Measurements from ENCODE around the gene TMOD2. TPM values are rescaled to one million over a fixed set of nuclear protein-coding genes. Genes with fewer than 3 reads are reported as not detected.
A peak's percentile ranks its signal among the peaks of the same experiment; 100 is the strongest.

TMOD2 gene
- total RNA-seq: 8.3 TPM
- long read RNA-seq, full-length matches to known transcripts: 2 of 9 reads
- long read RNA-seq, partial matches to known transcripts: 0 of 9 reads
- long read RNA-seq, other reads (novel, unspliced or antisense): 7 of 9 reads

DNA sequence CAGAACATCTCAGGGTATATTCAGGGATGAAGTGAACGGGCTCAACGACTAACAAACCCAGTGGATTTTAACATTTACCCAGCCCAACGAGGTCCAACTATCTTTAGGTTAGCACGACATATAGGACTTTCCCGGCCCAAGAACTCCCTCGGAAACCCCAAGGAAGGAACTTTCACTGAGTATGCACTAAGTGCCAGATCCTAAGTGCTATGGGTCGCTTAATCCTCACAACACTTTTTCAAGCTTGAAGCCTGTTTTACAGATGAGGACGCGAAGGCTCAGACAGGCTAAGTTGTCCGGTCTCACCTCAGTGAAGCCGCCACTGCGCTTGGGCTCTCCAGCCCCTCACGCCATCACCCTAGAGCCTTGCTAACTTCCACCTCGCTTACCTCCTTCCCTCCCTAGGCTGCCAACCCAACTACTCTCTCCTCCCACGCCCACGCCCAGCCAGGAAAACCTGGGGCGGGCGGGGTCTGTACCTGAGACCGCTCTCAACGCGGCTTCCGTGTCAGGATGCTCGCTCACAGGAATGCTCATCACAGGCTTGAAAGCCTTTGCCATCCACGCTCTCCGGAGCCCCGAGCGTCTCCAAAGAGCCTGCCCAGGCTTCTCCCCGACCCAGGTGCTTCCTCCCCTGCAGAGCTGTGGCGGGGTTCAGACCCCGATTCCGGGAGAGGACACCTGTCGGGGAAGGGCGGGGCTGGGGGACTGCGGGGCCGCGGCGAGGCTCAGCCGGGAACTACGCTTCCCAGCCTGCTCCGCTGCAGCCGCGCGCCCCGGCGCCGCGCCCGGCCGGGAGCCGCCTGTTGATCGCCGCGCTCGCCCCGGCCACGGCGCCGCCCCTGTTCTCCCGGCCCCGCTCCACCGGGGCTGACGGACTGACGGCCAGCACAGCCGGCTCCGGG, at the start of gene TMOD2:
Gene TMOD2, plus strand, starts transcription at position 806 of the 905 bp plus-strand sequence. CDS start 14,845 bp downstream, outside the sequence.
- DNase-seq (ENCODE audit: low spot score): peak; percentile 77
- intact Hi-C loops (cut with DNase I): no loop called here

DNA sequence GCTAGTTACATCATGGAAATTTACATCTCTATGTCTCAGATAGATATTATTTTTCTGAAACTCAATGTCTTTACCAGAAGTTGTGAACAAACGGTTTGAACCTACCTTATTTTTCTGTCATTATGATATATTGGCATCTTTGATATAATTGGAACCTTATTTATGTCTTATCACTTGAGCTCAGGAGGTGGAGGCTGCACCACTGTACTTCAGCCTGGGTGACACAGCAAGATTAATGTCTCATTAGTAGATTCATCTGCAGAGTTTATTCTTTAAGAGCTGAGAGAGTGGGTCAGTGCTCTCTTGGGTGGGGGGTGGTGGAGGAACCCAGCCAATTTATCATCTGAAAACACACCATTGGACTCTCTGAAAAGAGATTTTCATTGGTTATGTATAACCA, 48.7 kb upstream of the TMOD2 start:
- DNase-seq (ENCODE audit: low spot score): no peak
- intact Hi-C loops (cut with DNase I): no loop called here

DNA sequence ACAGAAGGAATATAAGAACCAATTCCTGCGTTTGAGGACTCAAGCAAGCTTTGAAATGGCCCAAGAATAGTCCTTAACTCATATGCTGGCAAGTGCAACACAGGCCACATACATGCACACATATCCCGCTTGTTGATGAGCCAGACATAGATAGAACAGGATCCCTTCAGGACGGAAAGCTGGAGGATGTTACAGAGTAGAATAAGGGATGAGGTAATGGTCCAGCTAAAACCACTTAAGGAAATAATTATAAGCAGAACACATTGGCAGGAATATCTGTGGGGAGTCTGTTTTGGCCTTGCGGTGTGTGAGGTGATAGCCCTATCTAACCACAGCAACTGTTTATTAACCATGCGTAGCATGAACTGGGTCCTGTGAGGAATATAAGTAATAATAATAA, 45.1 kb upstream of the TMOD2 start:
- DNase-seq (ENCODE audit: low spot score): no peak
- intact Hi-C loops (cut with DNase I): no loop called here

DNA sequence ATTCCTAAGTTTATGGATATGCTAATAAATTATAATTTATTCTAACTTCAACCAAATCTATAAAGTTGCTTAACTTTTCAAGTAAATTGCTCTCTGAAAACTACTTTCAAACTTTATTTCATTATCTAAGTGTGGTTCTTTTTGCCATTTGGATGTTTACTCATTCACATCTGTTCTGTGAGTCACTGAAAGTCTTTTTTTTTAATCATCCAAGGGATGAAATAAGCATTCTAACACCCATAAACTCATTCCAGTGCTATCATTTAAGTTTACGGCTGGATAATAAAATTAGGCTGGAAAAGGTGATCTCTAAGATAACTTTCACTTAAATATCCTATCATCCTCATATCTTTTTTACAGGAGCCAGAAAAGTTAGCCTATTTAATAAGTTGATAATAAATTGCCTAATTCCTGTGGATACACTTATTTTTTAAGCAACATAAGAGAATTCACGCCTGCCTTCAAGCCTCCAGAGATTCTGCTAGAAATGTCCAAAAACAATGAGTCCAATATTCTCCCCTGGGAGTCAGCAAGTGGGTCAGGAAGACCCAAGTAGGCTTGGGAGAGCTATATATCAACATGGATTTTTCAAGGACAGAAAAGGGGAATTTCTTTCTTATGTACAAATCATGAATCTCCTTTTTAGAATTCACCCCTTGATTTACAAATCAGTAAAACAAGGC, 44.3 kb upstream of the TMOD2 start:
- DNase-seq (ENCODE audit: low spot score): no peak
- intact Hi-C loops (cut with DNase I): no loop called here

DNA sequence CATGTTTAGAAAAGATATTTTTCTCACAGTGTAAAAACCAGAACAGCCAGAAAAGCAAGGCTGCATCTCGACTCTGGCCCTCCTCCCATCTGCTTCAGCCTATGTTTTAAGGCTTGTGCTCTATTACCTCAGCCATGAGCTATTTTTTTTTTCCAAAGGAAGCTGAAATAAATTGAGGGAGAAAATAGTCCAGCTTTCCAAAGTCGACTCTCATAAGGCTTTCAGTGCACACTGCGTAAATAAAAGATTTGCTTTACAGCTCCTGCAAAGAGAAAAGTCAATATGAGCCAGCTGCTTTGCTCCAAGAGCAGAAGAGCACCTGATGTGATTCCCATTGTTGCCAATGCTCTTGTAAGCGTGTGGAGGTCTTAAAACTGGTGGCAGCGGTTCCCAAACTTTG, 43.4 kb upstream of the TMOD2 start:
- DNase-seq (ENCODE audit: low spot score): no peak
- intact Hi-C loops (cut with DNase I): no loop called here

DNA sequence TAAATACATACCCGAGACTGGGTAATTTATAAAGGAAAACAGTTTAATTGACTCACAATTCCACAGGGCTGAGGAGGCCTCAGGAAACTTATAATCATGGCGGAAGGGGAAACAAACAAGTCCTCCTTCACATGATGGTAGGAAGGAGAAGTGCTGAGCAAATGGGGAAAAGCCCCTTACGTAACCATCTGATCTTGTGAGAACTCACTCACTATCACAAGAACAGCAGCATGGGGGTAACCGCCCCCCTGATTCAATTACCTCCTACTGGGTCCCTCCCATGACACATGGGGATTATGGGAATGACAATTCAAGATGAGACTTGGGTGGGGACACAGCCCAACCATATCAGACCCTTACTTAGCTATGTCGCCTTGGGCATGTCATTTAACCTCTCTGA, 42.4 kb upstream of the TMOD2 start:
- no peak for DNase-seq (ENCODE audit: low spot score)

DNA sequence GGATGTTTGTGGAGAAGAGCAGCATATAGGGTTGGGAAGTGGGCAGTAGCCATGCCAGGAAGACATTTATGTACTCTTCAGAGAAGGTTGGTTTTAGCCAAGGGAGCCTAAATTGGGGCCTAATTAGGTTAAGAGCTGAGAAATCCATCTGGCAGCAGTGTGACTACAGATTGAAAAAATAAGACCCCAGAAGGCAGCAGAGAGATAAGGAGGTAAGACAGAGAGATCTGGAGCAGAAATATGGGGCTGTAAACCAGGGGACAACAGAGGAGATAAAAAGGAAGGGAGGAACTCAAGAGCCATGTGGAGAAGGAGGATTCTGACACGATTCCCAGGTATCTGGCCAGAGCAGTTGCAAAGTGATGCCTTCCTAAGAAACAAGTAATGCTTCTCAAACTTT, 37.2 kb upstream of the TMOD2 start:
- intact Hi-C loops (cut with DNase I): no loop called here
- DNase-seq (ENCODE audit: low spot score): no peak

More for the DNA sequence above, 42.4 kb upstream of the TMOD2 start:
- intact Hi-C loops (cut with DNase I): no loop called here

DNA sequence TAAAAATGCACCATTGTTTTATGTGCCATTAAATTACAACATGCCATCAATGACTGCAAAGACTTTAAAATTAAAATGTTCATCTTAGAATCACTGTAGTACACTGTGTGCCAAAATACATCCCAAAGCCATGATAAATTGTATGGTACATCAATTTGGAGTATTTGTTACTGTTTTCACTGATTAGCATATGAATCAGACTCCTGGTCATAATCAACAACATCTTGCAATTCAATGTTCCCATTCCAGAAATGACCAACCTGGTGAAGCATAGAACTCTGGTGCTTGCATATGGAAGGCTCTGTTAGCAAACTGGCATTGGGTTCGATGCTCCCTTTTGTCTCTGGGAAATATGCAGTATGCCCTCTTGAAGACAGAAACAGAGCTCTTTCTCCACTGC, 36.5 kb upstream of the TMOD2 start:
- DNase-seq (ENCODE audit: low spot score): no peak
- intact Hi-C loops (cut with DNase I): no loop called here

DNA sequence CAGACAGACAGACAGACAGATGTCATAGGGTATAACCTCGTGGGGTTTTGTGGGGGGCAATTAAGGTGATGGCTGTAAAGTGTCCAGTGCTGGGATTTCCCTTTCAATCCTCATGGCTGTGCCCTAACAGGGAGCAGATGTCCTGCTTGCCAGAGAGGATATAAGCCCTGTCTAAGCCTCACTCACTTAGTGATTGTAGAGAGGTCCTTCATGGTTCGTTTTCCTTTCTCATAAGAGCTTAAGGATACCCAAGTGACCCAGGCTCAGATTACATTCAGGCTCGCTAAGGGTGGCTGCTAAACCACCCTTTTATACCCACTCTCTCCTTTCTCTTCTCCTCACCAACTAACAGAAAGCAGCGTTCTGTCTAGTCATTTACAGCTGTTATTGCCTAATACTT, 33.2 kb upstream of the TMOD2 start:
- DNase-seq (ENCODE audit: low spot score): no peak
- intact Hi-C loops (cut with DNase I): no loop called here

DNA sequence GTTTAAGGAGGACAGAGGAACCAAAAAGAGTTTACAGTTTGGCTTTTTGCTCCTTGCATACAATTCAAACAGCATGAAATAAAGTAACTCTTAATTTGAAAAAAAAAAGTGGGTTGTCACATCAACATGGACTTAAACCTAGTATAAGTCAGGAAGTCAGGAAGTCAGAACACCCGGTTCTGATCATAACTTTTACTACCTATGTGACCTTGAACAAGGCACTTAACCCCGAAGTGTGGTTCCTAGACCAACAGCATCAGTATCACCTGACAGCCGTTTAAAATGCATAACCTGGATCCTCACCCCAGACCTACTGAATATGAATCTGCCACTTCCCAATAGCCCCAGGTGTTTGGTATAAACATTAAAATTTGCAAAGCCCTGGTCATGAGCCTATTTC, 32.7 kb upstream of the TMOD2 start:
- no peak for DNase-seq (ENCODE audit: low spot score)
- intact Hi-C loops (cut with DNase I): no loop called here

DNA sequence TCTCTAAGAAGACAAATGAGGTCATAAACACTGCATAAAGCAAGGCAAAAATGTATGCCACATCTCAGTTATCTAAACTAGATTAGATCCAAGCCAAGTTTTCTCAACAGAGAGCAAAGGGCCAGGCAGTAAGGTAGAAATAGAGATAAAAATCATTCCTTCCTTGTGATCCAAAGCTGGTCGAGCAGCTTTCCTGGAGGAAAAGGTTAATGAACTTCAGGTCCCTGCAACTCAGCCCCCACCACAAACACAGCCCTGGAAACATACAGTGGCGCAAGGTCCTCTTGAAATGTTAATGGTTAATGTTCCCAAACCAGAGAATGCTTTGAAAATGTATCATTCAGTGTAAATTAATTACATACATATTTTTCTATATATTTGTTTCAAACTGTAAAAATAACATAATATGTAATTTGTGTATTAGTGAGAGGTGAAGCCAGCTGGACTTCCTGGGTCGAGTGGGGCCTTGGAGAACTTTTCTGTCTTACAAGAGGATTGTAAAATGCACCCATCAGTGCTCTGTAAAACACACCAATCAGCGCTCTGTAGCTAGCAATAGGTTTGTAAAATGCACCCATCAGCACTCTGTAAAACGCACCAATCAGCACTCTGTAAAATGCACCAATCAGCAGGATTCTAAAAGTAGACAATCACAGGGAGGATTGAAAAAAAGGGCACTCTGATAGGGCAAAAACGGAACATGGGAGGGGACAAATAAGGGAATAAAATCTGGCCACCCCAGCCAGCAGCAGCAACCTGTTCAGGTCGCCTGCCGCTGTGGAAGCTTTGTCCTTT, 31.0 kb upstream of the TMOD2 start:
- no peak for DNase-seq (ENCODE audit: low spot score)
- intact Hi-C loops (cut with DNase I): loop anchor here (10.0 kb wide), 1 partner anchor 96 kb away; the partner anchor contains the start of gene DMXL2

DNA sequence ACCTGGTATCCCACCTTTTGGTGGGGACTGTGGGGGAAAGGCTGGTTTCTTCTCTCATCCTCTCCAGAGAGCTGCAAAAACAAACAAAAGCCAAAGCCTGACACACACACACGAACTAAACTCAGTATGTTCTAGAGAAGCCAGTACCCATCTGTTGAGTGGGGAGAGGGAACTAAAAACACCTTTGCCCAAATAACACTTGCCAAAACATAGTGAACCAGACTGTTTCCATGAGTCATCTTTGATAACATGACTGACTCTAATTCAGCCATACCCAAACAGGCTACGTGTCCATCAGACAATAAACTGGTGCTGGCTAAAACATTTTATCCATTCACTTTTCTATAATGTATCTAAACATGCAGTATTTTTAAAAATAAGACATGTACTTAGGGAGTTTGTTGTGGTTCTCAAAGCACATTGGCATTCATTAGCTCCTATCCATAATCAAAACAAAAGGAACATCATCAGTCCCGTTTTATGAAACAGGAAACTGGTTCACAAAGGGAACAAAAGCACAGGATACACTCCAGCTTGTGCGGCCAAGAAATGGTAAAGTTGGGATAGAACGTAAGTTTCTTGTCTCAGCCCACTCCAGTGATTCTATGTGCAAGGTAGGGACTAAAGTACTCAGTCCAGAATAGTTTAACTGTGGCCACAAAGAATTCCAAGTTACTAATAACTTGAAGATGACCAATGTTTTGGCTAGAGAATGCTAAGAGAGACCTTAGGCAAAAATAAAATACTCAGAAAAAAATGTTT, 30.0 kb upstream of the TMOD2 start:
- intact Hi-C loops (cut with DNase I): loop anchor here (10.0 kb wide), 1 partner anchor 97 kb away; the partner anchor contains the start of gene DMXL2
- no peak for DNase-seq (ENCODE audit: low spot score)

DNA sequence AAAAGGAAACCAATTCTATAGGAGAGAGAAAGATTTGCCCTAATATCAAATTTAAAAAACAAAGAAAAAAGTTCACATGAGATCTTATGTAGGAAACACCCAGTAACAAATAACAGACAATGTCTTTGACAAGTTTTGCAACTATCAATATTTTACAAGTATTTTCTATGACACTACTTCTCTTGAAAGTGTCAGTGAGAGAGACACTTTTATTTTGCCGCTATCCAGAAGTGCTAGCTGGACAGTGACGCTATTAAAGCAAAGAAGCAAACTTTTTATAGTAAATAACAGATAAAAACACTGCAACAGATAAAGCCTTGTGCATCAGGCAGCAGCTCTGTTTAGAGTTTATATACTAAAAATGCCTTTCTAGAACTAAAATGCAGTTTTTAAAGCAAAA, 27.2 kb upstream of the TMOD2 start:
- intact Hi-C loops (cut with DNase I): loop anchor here (10.0 kb wide), 1 partner anchor 99 kb away; the partner anchor contains the start of gene DMXL2
- no peak for DNase-seq (ENCODE audit: low spot score)

DNA sequence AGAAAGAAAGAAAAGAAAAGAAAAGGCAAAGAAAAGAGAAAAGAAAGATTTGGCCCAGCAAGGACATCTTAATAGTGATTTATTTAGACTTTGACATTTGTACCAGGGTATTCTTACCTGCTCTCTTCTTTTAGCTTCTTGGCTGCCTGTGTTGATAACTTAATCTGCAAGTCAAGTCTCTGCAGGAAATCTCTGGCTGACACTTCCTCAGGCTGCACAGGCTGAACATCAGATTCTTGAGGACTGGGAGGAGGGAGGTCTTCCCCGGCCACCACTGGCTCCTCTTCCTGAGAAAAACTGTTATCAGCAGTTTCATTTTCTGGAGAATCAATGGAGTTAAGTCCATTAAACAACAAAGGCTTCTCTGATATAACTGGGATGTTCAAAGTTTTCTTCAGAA, 26.7 kb upstream of the TMOD2 start:
- no peak for DNase-seq (ENCODE audit: low spot score)
- intact Hi-C loops (cut with DNase I): loop anchor here (5.0 to 10.0 kb wide), 3 partner anchors 38 to 100 kb away; partner anchors contain the start of gene DMXL2

DNA sequence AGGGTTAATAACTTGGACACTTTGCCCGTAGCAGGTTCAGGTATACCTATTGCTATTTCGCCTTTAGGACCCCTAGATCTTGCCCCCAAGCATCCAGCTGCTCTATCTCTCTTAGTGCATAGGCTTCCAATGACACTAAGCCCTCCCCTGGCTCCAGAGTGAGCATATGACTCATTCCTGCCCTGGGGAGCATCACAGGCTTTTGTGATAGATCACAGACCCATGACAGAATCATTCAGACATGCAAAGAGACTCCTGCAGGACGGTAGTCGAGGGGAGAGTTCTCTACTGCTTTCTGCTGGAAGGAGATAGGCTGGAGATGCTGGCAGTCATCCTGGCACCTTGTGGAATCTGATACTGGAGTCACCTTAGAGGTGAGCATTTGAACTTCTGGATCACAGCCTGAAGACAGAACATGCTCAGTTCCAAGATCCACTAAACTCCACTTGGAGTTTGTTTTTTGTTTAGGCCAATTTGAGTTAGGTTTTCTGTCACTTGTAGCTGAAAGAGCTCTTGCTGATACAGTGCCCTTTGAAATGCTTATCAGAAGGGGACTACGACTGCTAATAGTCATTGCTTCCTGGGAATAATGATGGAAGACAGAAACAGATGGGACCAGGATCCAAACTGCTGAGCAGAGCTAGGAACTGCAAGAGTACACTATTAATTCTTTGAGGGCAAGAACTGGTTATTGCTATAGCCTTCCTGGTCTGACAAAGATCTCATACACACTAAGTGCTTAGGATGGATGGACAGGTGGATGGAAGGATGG, 24.9 kb upstream of the TMOD2 start:
- intact Hi-C loops (cut with DNase I): loop anchor here (5.0 to 10.0 kb wide), 3 partner anchors 36 to 102 kb away; partner anchors contain the start of gene DMXL2
- peak; percentile 79 for DNase-seq (ENCODE audit: low spot score)

DNA sequence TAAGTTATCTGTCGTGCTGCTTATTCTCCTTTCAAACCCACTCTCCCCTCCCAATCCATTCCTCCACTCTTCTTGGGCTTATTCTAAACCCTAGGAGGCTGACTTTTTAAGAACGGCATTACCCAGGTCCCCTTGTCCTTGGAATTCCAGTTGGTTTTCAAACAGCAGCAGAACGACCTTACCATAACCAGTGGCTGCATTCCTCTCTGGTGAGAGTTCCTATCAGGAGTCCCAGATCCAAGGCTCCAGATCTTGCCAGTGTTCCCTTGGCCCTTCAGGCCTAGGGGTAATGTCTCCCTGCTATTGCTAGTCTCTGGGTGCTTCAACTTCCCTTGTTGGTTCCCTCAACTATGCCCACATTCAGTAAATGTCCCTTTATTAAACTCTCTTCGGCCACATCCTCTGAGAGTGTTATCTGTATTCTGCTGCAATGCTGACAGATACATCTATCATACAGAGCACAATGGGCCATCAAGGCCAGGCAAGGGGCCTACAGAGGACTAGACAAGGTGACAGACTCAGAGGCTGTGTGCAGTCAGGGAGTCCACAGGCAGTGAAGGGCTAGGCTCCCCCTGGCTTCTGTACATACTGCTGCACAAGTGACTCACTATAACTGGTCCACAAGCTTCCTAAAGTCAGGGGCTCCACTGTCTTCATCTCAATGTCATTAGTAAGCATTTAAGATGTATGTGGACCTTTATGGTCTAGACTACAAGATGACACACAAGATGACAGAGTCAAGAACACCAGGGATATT, 24.1 kb upstream of the TMOD2 start:
- intact Hi-C loops (cut with DNase I): loop anchor here (5.0 to 10.0 kb wide), 3 partner anchors 35 to 103 kb away; partner anchors contain the start of gene DMXL2
- DNase-seq (ENCODE audit: low spot score): no peak

DNA sequence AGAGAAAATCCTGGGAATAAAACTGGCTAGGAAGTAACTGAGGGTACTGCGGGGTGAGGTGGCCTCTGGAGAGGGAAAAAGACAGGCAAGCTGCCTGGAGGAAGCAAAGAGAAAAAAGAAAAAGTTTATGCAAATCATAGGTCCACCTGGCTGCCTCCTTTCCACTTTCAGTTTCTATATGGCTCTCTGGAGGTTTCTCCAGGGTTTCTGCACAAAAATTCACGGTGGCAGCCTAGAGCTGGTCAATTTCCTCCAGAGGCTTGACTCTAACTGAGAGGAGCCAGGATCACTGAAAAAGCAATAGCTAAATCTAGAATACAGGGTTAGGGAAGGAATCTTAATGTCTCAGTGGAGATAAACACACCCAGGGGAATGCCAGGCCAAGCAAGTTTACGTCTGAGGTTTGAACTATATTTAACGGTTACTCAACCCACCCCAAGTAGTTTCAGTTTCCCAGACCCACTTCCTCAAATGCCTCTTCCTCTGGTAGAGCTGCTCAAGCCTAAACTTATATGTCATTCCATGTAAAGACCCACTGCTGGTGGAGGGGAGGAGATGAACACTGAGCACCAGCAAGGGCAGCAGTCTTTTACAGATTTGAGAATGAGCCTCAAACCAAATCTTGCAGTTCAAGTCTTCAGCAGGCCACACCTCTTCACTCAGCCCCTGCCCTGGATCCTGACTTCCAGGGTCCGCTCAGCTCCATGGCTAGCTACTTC, 19.7 kb upstream of the TMOD2 start:
- no peak for DNase-seq (ENCODE audit: low spot score)
- intact Hi-C loops (cut with DNase I): no loop called here

Data from cardiac septum (tissue), 1 donor.